AG04450 (cell line): Measurements from ENCODE around the gene SPIRE1. TPM values are rescaled to one million over a fixed set of nuclear protein-coding genes. Genes with fewer than 3 reads are reported as not detected.
A peak's percentile ranks its signal among the peaks of the same experiment; 100 is the strongest.

Experiments used
- CTCF ChIA-PET: fragments of 300-600, 350-600 bp; formaldehyde crosslinking; extraction: SDS; loops from one replicate; lab custom pipeline; 2022; ENCODE audit warnings: antibody characterized with exemption, inconsistent platforms; lab: Charles Lee
- POLR2A ChIA-PET: fragments of 350-600 bp; formaldehyde crosslinking; extraction: SDS; loops from one replicate; lab custom pipeline; 2021; ENCODE audit warnings: antibody characterized with exemption, inconsistent platforms; lab: Yijun Ruan, JAX
- DNase-seq: peaks from one replicate; pipeline ENCODE4 v3.0.0-alpha.2; 2011; ENCODE audit warnings: low read depth, low spot score
- H3K27ac ChIP-seq: one replicate; pipeline ENCODE4 v1.5.1; 2012; ENCODE audit warnings: low read depth, low read length, control low read depth
- H3K27me3 ChIP-seq: one replicate; pipeline ENCODE4 v1.6.0; 2012; ENCODE audit warnings: low read length; ENCODE audit not compliant: control insufficient read depth, insufficient read depth
- H3K4me3 ChIP-seq: 2 replicates; pipeline ENCODE4 v1.5.1; 2011; ENCODE audit warnings: mild to moderate bottlenecking, low read depth, low read length, control low read depth
- H3K9me3 ChIP-seq: 2 replicates; pipeline ENCODE4 v1.5.1; 2012; ENCODE audit warnings: low read length; ENCODE audit not compliant: control insufficient read depth, insufficient read depth
- polyA plus RNA-seq: library from polyadenylated mRNA; depleted of rRNA; stranded (reverse); fragments of >200 nt; gene quantifications from 2 replicates; pipeline ENCODE4 v1.2.3, GENCODE V29; 2011
- TF ChIP-seq, protein P1 (sequence below): IDR thresholded peaks from 2 replicates; pipeline ENCODE4 v1.5.1; 2011; ENCODE audit warnings: low read depth, low read length, control low read depth, inconsistent platforms

The SPIRE1 gene
- polyA plus RNA-seq, 1 experiment: 22.2 TPM

GRCh38 chr18:12445554-12445953 is 212.4 kb downstream of the SPIRE1 start:
- TF ChIP-seq, protein P1, sequence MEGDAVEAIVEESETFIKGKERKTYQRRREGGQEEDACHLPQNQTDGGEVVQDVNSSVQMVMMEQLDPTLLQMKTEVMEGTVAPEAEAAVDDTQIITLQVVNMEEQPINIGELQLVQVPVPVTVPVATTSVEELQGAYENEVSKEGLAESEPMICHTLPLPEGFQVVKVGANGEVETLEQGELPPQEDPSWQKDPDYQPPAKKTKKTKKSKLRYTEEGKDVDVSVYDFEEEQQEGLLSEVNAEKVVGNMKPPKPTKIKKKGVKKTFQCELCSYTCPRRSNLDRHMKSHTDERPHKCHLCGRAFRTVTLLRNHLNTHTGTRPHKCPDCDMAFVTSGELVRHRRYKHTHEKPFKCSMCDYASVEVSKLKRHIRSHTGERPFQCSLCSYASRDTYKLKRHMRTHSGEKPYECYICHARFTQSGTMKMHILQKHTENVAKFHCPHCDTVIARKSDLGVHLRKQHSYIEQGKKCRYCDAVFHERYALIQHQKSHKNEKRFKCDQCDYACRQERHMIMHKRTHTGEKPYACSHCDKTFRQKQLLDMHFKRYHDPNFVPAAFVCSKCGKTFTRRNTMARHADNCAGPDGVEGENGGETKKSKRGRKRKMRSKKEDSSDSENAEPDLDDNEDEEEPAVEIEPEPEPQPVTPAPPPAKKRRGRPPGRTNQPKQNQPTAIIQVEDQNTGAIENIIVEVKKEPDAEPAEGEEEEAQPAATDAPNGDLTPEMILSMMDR: no peak
- H3K9me3 ChIP-seq: peaks cover 9% of the 10 kb centered on the region
- no peaks in the 10 kb centered on the region for H3K27me3 ChIP-seq
- no peak for DNase-seq
- H3K27ac ChIP-seq: no peak overlapping the region
- no peak overlapping the region for H3K4me3 ChIP-seq
- ChIA-PET POLR2A (interaction anchor here (0.6 kb wide), 1 partner anchor 85 kb away, joined by 6 read pairs; no protein-coding TSS in a partner anchor), CTCF (no interaction called here)

DNA sequence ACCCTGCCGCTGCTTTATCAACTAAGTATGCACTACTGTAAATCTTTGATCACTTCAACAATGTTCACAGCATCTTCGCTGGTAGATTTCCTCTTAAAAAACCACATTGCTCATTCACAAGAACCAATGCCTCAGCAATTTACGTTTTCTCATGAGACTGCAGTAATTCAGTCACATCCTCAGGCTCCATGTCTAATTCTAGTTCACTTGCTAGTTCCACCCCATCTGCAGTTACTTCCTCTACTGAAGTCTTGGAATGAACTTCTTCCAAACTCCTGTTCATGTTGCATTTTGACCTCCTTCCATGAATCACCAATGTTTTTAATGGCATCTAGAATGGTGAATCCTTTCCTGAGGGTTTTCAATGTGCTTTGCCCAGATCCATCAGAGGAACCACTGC is 214.4 kb downstream of the SPIRE1 start:
- Histone ChIP-seq H3K27me3 (no peaks in the 10 kb centered on the region), H3K4me3 (no peak overlapping the region), H3K27ac (no peak overlapping the region), H3K9me3 (peaks cover 9% of the 10 kb centered on the region)
- TF ChIP-seq, protein P1: no peak
- ChIA-PET CTCF (no interaction called here), POLR2A (no interaction called here)
- no peak for DNase-seq

- Histone ChIP-seq H3K9me3 (peaks cover 9% of the 10 kb centered on the region), H3K4me3 (no peak overlapping the region), H3K27ac (no peak overlapping the region), H3K27me3 (no peaks in the 10 kb centered on the region)
- no peak for DNase-seq
- ChIA-PET CTCF (no interaction called here), POLR2A (interaction anchor here (0.7 kb wide), 1 partner anchor 89 kb away, joined by 3 read pairs; no protein-coding TSS in a partner anchor)
- TF ChIP-seq, protein P1: no peak
Measured at GRCh38 chr18:12442946-12443345, 215.0 kb downstream of the SPIRE1 start.

DNA sequence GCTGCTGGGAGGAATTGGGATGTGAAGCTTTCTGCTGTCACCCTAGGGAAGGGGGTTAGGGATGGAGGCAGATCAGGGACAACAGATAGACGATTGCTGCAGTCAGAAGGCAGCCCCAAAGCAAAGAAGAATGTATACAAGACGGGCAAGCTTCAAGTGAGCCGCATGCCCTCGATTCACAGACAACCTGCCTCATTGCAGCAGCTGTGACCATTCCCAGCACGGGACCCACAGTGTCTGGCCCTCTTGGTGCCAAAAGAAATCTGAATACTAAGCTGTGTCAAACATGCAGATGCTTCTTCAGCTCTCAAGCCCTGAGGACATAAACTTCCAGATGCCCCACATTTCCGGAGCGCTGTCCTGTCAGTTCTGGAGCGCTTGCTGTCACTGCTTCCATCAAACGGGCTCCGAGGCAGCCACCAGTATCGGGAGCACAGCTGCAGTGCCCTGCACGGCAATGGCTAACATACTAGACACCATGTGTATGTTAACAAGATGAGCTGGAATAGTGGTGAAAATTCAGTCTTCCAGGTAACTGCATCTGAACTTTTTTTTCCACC is 216.4 kb downstream of the SPIRE1 start:
- DNase-seq: no peak
- POLR2A ChIA-PET: no interaction called here

GRCh38 chr18:12438257-12438656 is 219.7 kb downstream of the SPIRE1 start:
- no peak overlapping the region for H3K4me3 ChIP-seq
- ChIA-PET POLR2A (no interaction called here), CTCF (no interaction called here)
- H3K27ac ChIP-seq: no peak overlapping the region
- TF ChIP-seq, protein P1: no peak
- no peaks in the 10 kb centered on the region for H3K27me3 ChIP-seq
- no peaks in the 10 kb centered on the region; the same call in 1 of the 2 replicates for H3K9me3 ChIP-seq
- no peak for DNase-seq

More for the DNA sequence above, 216.4 kb downstream of the SPIRE1 start:
- CTCF ChIA-PET: no interaction called here
- TF ChIP-seq, protein P1: no peak
- Histone ChIP-seq H3K4me3 (no peak overlapping the region), H3K27me3 (no peaks in the 10 kb centered on the region), H3K27ac (peak overlapping the region; percentile 21), H3K9me3 (peaks cover 9% of the 10 kb centered on the region)
